Aorta (tissue), 5 donors: ENCODE data around the gene ITM2B. TPM values are rescaled to one million over a fixed set of nuclear protein-coding genes. Genes with fewer than 3 reads are reported as not detected.

Experiments used
- ATAC-seq: fragments of 200-7000 bp; cut with Tn5 transposase; one replicate; pipeline ENCODE4 v1.9.1; 2022; ENCODE audit warnings: moderate library complexity; ENCODE audit not compliant: low FRiP score
- DNase-seq, 2 donors: peaks; one replicate each; pipeline ENCODE4 v3.0.0-alpha.2; 2020
- H3K27ac ChIP-seq, 2 donors: one replicate each; pipeline ENCODE4 v1.5.1; 2013; ENCODE audit warnings: low read length in 2 of 2, mild to moderate bottlenecking in 2 of 2, moderate library complexity in 2 of 2, control low read depth in 1 of 2, inconsistent platforms in 1 of 2, low read depth in 1 of 2
- H3K27me3 ChIP-seq, 2 donors: one replicate each; pipeline ENCODE4 v1.6.1; 2013; ENCODE audit warnings: control low read depth in 1 of 2, low read length in 1 of 2, mild to moderate bottlenecking in 1 of 2, moderate library complexity in 1 of 2; ENCODE audit not compliant: insufficient read depth in 2 of 2, control insufficient read depth in 1 of 2
- H3K36me3 ChIP-seq, 2 donors: one replicate each; pipeline ENCODE4 v1.6.1; 2013; ENCODE audit warnings: control low read depth in 1 of 2, low read length in 1 of 2, mild to moderate bottlenecking in 1 of 2; ENCODE audit not compliant: insufficient read depth in 2 of 2, control insufficient read depth in 1 of 2
- H3K4me1 ChIP-seq, 2 donors: one replicate each; pipeline ENCODE4 v1.6.1; 2013; ENCODE audit warnings: low read length in 2 of 2, control low read depth in 1 of 2, mild to moderate bottlenecking in 1 of 2, moderate library complexity in 1 of 2; ENCODE audit not compliant: insufficient read depth in 2 of 2, control insufficient read depth in 1 of 2
- H3K4me3 ChIP-seq, 2 donors: one replicate each; pipeline ENCODE4 v1.5.1; 2013; ENCODE audit warnings: low read length in 2 of 2, control low read depth in 1 of 2, mild to moderate bottlenecking in 1 of 2
- H3K9me3 ChIP-seq: one replicate; pipeline ENCODE4 v1.6.1; 2013; ENCODE audit warnings: mild to moderate bottlenecking, low read length; ENCODE audit not compliant: control insufficient read depth
- WGBS, 2 donors: extraction: QIAGEN DNeasy Blood & Tissue Kit; methylation state at CpG; one replicate each; pipeline ENCODE4 v1.1.7; 2013; 5-methylcytosine and 5-hydroxymethylcytosine counted together
- intact Hi-C, 2 donors: fragments of 100-400 bp; cut with DNase I; formaldehyde crosslinking; loops; one replicate each; pipeline versions ENCODE4 v1.14.2 to v1.15.0; 2022
- polyA plus RNA-seq, 2 donors: library from polyadenylated mRNA; stranded (reverse); fragments of 200-250 nt; gene quantifications; one replicate each; pipeline ENCODE4 v1.2.3, GENCODE V29; 2013
- total RNA-seq, 2 donors: library from RNA; stranded (reverse); fragmentation: NEBNext Ultra II Directional; extraction: Animal tissue kit (Norgen Biotek cat#: 25700); gene quantifications; one replicate each; pipeline ENCODE4 v1.2.1, GENCODE V29; 2021
- donor health status: healthy with polysubstance abuse.
- donor health status: Bipolar disorder and iron deficiency.
- donor health status: DM: no; HTN: no; CAD: no.
- donor health status: DM: no; HTN: no; CAD: no.
- donor health status: DM: yes; HTN: yes; CAD: no.

ITM2B gene
- total and polyA plus RNA-seq, 4 donors: 371 to 929 (median 660) TPM

DNA sequence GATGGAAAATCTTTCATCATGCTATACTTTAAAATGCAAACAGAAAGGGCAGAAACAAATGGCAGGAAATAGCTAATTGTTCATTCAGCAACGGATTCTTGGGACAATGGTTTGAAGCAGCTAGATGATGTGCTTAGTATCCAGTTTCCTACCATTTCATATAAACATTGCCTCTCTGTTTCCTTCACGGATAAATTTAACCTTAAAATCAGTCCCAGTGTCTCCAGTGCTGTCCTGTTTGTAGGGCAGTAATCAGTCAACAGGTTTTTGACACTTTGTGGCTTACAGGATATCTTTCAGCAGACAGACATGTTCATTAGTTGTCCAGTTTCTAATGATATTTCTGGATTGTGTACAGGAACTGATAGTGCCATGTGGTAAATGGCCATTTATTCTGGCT lies 45.8 kb downstream of the ITM2B start:
- no peak overlapping the region for H3K27ac ChIP-seq
- WGBS, 2 donors: 19 to 22% methylated on average over 2 of the region's 2 CpGs
- intact Hi-C loops: no loop called here

DNA sequence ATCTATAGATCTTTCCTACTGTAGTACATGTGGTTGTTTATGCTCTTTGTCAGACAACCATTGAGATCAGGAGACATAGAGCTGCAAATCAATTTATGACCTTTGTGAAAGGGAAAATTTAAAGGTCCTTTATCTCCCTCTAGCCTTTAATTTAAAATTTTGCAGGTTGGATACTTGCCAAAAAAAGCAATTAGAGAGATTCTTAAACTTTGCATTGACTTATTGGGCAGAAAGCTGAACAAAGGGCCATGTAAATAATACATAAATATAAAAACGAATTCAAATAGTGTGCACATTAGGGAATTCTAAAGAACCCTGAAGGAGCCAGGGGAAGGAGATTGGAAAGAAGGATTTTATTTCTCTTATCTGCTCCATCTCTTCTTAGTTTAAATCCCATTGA lies 48.5 kb downstream of the ITM2B start:
- Histone ChIP-seq H3K36me3 (no peaks in the 10 kb centered on the region), H3K4me3 (no peak overlapping the region), H3K9me3 (no peaks in the 10 kb centered on the region), H3K27ac (no peak overlapping the region), H3K27me3 (no peaks in the 10 kb centered on the region), H3K4me1 (no peaks in the 10 kb centered on the region)
- intact Hi-C loops: no loop called here
- 65 to 70% methylated on average over 1 of the region's 1 CpG for WGBS, 2 donors
- DNase-seq: no peak
- ATAC-seq: no peak

More for the DNA sequence above, 45.8 kb downstream of the ITM2B start:
- no peaks in the 10 kb centered on the region for H3K9me3 ChIP-seq
- DNase-seq (no peak), ATAC-seq (no peak)
- H3K4me1 ChIP-seq: no peaks in the 10 kb centered on the region
- H3K36me3 ChIP-seq: peaks cover 0 to 2% of the 10 kb centered on the region in 2 donors
- no peaks in the 10 kb centered on the region for H3K27me3 ChIP-seq
- H3K4me3 ChIP-seq: no peak overlapping the region

DNA sequence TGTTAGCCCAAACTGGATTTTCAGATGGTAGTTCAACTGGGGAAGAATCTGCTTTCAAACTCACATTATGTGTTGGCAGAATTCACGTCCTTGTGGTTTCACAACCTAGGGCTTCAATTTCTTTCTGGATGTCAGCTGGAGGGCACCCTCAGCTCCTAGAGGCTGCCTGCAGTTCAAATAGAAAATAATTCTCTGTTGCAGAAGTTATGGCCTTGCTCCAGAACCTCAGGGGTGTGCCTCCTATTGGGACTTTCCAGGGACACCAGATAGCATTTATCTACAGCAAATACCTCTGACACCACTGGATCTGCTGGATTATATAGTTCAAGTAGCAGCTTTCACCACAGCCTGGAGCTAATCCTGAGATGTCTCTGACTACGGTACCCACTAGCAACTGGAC lies 58.7 kb downstream of the ITM2B start:
- ATAC-seq: no peak
- WGBS, 2 donors: 78 to 81% methylated on average over 2 of the region's 2 CpGs
- no peak overlapping the region for H3K4me3 ChIP-seq

DNA sequence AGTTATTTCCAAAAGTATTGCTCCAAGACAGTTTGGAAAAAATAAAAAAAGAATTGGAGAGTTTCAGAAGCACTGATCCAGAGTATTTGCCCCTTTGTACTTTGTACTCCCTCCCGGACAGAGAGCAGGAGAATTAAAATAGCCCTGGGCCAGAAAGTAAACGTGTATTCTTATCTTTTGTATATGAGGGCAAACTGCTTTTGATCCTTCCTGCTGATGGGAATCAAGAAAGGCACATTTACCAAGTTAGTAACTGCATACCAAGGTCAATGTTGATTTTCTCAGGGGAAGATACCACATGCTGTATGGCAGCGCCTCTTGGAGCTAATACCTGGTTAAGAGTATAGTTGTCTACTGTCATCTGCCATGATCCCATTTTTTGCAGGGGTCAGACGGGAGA lies 59.6 kb downstream of the ITM2B start:
- H3K4me1 ChIP-seq: no peaks in the 10 kb centered on the region
- ATAC-seq: no peak
- peaks cover 0 to 1% of the 10 kb centered on the region in 2 donors for H3K36me3 ChIP-seq
- WGBS, 2 donors: 68 to 73% methylated on average over 4 of the region's 4 CpGs
- no peak for DNase-seq
- H3K27me3 ChIP-seq: no peaks in the 10 kb centered on the region
- intact Hi-C loops: no loop called here
- no peak overlapping the region for H3K4me3 ChIP-seq
- H3K9me3 ChIP-seq: no peaks in the 10 kb centered on the region
- no peak overlapping the region for H3K27ac ChIP-seq

More for the DNA sequence above, 58.7 kb downstream of the ITM2B start:
- peaks cover 0 to 1% of the 10 kb centered on the region in 2 donors for H3K36me3 ChIP-seq
- H3K9me3 ChIP-seq: no peaks in the 10 kb centered on the region
- H3K27me3 ChIP-seq: no peaks in the 10 kb centered on the region
- no peak overlapping the region for H3K27ac ChIP-seq
- DNase-seq: no peak
- H3K4me1 ChIP-seq: no peaks in the 10 kb centered on the region
- intact Hi-C loops: no loop called here

DNA sequence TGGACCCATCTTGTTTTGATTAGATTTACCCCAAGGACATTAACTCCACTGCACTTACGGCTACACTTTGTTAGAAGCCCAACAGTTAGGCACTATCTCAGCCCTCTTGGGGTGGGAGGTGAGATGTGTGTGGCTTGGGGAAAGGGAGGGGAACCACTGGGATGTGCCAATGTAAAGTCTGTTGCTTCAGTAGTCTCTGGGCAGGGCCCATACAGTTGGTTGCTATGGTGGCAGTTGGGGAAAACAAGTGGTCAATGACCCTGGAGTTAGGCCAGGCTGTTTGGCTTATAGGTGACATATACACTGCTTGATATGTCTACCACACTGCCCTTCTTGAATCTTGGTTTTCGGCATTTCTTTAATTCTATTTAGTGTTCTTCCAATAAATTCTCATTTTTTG lies 61.6 kb downstream of the ITM2B start:
- intact Hi-C loops: no loop called here
- no peak for ATAC-seq
- no peak for DNase-seq

DNA sequence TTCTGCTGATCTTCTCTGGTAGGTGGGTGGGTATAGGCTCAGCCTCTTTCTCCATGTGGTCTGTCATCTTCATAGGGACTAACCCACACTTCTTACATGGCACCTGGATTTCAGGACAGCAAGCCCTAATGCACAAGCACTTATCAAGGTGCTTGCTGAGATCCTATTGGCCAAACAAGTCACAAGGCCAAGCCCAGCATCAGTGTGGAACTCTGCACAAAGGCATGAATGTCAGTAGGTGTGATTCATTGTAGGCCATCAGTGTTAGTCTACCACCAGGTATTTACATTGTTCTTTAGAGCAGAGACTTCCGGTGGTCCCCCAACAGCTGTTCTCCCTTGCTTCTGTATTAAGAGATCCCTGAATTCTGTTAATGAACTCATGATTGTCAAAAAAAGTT lies 62.3 kb downstream of the ITM2B start:
- Histone ChIP-seq H3K36me3 (peaks cover 0 to 1% of the 10 kb centered on the region in 2 donors), H3K4me3 (no peak overlapping the region), H3K27me3 (no peaks in the 10 kb centered on the region), H3K9me3 (no peaks in the 10 kb centered on the region), H3K27ac (no peak overlapping the region), H3K4me1 (no peaks in the 10 kb centered on the region)
- WGBS, 2 donors: 91 to 96% methylated on average over 1 of the region's 1 CpG
- intact Hi-C loops: no loop called here
- no peak for DNase-seq
- ATAC-seq: no peak

More for the DNA sequence above, 61.6 kb downstream of the ITM2B start:
- Histone ChIP-seq H3K9me3 (no peaks in the 10 kb centered on the region), H3K4me3 (no peak overlapping the region), H3K36me3 (peaks cover 0 to 1% of the 10 kb centered on the region in 2 donors), H3K27ac (no peak overlapping the region), H3K4me1 (no peaks in the 10 kb centered on the region), H3K27me3 (no peaks in the 10 kb centered on the region)
- WGBS, 2 donors: 88 to 93% methylated on average over 2 of the region's 2 CpGs

DNA sequence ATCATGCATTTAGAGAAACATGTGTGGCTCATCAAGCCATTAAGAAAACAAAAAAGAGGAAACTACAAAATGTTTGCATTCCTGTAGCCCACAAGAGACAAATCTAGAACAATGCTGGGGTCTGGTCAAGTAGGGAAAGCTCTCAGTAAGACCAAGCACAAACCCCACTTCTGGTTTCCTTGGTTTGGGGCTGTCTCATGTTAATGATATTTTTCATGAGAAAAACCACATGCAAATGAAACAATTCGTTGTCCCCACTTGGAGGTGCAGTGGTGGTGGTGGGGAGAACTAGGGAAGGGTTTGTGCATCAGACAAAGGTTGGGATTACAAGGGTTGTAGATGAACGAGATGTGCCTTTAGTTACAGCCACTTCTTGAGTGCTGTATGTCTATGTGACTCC lies 63.5 kb downstream of the ITM2B start:
- 69 to 77% methylated on average over 2 of the region's 2 CpGs for WGBS, 2 donors
- no peaks in the 10 kb centered on the region for H3K9me3 ChIP-seq
- H3K27me3 ChIP-seq: no peaks in the 10 kb centered on the region
- no peak overlapping the region for H3K4me3 ChIP-seq
- no peak for DNase-seq
- no peaks in the 10 kb centered on the region for H3K4me1 ChIP-seq
- H3K27ac ChIP-seq: no peak overlapping the region
- peaks cover 0 to 1% of the 10 kb centered on the region in 2 donors for H3K36me3 ChIP-seq
- intact Hi-C loops: no loop called here
- no peak for ATAC-seq

DNA sequence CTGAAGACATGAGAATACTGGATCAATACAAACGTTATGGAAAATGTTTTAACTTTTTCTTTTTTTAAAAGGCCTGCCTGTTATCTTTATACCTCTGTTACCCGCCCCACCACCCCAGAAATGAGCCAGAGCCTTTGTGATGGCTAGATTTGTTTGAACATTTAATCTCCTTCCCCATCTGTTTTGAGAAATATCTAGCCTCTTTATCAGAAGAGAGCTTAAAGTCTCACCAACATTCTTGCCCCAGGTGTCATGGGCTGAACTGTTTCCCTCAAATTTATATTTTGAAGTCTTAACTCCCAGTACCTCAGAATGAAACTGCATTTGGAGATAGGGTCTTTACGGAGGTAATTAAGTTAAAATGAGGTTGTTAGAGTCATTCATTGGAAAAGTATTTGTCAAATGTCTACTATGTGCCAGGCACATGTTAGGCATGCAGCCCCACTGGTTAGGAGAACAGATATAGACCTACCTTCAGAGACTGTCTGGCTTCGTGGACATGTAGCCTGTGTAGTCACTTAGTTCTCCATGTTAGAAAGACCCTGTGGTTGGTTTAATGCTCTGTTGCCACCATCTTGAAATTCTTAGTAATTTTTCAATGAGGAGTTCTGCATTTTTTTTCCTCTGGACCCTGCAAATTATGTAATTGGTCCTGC lies 64.3 kb downstream of the ITM2B start:
- DNase-seq: no peak
- Histone ChIP-seq H3K36me3 (peaks cover 0 to 1% of the 10 kb centered on the region in 2 donors), H3K27ac (no peak overlapping the region), H3K4me1 (no peaks in the 10 kb centered on the region), H3K9me3 (no peaks in the 10 kb centered on the region), H3K4me3 (no peak overlapping the region), H3K27me3 (no peaks in the 10 kb centered on the region)
- WGBS, 2 donors: 76 to 80% methylated on average over 4 of the region's 4 CpGs
- intact Hi-C loops: no loop called here
- no peak for ATAC-seq

DNA sequence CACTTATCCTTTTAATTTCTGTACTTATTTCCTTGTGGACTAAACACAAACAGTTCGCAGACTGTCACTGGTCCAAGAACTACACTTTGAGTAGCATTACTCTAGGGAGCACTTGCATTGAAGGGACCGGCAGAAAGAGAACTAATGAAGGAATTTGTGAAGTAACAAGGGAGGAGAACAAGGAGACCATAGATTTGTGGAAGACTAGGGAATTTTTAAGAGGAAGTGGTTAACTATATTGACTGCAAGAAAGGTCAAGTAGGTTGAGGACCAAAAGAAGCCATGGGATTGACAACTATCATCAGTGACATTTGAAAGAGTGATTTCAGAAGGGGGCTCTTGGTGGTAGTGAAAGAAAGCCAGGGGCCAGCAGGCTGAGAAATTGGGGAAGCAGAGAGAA lies 66.6 kb downstream of the ITM2B start:
- Histone ChIP-seq H3K4me3 (no peak overlapping the region), H3K36me3 (peaks cover 0 to 1% of the 10 kb centered on the region in 2 donors), H3K27ac (no peak overlapping the region), H3K27me3 (no peaks in the 10 kb centered on the region), H3K9me3 (no peaks in the 10 kb centered on the region), H3K4me1 (no peaks in the 10 kb centered on the region)
- intact Hi-C loops: no loop called here
- ATAC-seq (no peak), DNase-seq (no peak)
- WGBS, 2 donors: 56 to 67% methylated on average over 2 of the region's 2 CpGs
